ENCODE results near the gene EXTL2. TPM values are rescaled to one million over a fixed set of nuclear protein-coding genes. Genes with fewer than 3 reads are reported as not detected.
A peak's percentile ranks its signal among the peaks of the same experiment; 100 is the strongest.

Gene EXTL2
- total RNA-seq, 2 experiments from 2014 or later: 4.1 to 5.7 TPM

DNA sequence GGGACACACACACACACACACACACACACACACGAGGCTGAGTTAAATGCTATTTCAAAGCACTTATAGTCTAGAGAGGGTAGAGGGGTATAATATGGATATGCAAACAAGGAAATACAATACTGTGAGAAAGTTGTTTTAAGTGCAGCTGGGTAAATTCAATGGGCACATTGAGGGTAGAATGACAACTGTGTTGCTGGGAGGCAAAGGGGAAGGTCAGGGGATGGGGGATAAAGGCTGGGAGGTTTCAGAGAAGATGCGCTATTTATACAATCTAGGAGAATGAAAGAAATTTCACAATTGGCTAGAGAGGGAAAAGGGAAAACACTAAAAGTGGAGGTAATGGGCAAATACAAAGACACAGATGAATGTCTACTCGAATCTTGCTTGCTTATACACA lies 19.4 kb downstream of the EXTL2 start:
- DNase-seq (no peak), ATAC-seq (no peak)
- TF ChIP-seq, protein P1, sequence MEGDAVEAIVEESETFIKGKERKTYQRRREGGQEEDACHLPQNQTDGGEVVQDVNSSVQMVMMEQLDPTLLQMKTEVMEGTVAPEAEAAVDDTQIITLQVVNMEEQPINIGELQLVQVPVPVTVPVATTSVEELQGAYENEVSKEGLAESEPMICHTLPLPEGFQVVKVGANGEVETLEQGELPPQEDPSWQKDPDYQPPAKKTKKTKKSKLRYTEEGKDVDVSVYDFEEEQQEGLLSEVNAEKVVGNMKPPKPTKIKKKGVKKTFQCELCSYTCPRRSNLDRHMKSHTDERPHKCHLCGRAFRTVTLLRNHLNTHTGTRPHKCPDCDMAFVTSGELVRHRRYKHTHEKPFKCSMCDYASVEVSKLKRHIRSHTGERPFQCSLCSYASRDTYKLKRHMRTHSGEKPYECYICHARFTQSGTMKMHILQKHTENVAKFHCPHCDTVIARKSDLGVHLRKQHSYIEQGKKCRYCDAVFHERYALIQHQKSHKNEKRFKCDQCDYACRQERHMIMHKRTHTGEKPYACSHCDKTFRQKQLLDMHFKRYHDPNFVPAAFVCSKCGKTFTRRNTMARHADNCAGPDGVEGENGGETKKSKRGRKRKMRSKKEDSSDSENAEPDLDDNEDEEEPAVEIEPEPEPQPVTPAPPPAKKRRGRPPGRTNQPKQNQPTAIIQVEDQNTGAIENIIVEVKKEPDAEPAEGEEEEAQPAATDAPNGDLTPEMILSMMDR (IDR thresholded peaks at IDR 0.05): no peak
- intact Hi-C loops (cut with micrococcal nuclease): no loop called here
- no peak overlapping the region for H3K27ac Mint-ChIP-seq
- CTCF ChIA-PET: no interaction called here
- POLR2A ChIA-PET: interaction anchor here (1.0 kb wide), 1 partner anchor 21 kb away, joined by 3 read pairs; no protein-coding TSS in a partner anchor
- H3K36me3 Mint-ChIP-seq (ENCODE audit: low read depth): no peaks in the 10 kb centered on the region
- H3K4me3 Mint-ChIP-seq: no peak overlapping the region
- no peaks in the 10 kb centered on the region for H3K9me3 Mint-ChIP-seq
- H3K4me1 Mint-ChIP-seq (ENCODE audit: low read depth): peaks cover 4% of the 10 kb centered on the region
- no peaks in the 10 kb centered on the region for H3K27me3 Mint-ChIP-seq

DNA sequence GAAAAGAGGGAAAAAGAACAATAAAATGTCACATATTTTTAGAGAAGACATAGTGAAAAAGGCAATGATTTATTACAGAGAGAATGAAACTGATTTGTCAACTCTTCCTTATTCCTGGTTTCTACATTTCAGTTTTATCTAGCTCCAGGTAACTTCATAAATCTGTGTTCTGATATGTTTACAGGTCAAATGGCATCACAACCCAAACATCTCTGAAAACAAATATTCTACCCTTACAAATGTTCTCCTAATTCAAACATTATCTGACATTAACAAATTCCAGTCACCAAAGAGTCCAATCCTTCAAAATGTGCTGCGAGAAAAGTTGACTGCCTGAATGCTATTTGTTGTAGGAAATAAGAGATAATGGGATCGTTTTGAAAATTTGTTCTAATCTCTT lies 20.2 kb downstream of the EXTL2 start:
- no peaks in the 10 kb centered on the region for H3K9me3 Mint-ChIP-seq
- POLR2A ChIA-PET: no interaction called here
- DNase-seq (no peak), ATAC-seq (no peak)
- H3K27me3 Mint-ChIP-seq: no peaks in the 10 kb centered on the region
- no peaks in the 10 kb centered on the region for H3K36me3 Mint-ChIP-seq (ENCODE audit: low read depth)
- H3K27ac Mint-ChIP-seq: no peak overlapping the region
- CTCF ChIA-PET: interaction anchor here (1.1 kb wide), 1 partner anchor 411 kb away, joined by 4 read pairs; no protein-coding TSS in a partner anchor
- no peak overlapping the region for H3K4me3 Mint-ChIP-seq
- TF ChIP-seq, protein P1 (IDR thresholded peaks at IDR 0.05): no peak
- H3K4me1 Mint-ChIP-seq (ENCODE audit: low read depth): no peaks in the 10 kb centered on the region
- intact Hi-C loops (cut with micrococcal nuclease): no loop called here

DNA sequence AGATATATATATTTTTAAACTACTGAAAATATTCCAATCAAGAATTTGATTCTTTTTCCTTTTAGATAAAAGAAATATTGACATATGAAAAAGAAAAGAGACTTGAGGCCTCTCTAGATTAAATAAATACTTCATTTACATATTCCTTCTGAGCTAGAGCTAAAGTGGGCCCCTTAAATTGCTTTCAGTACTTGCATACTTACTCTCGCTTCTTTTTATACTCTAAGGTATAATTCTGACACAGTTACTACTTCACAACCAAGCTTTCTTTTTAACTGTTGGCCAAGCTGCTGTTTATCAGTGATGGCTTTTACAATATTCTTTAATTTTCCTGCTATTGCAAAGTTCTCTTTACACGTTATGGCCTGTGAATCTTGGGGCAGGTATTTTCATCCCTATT lies 24.6 kb downstream of the EXTL2 start:
- Mint-ChIP-seq H3K4me3 (no peak overlapping the region), H3K27me3 (no peaks in the 10 kb centered on the region), H3K36me3 (ENCODE audit: low read depth) (no peaks in the 10 kb centered on the region), H3K27ac (no peak overlapping the region), H3K9me3 (no peaks in the 10 kb centered on the region), H3K4me1 (ENCODE audit: low read depth) (no peaks in the 10 kb centered on the region)
- intact Hi-C loops (cut with micrococcal nuclease): loop anchor here (2.0 to 10.0 kb wide), 3 partner anchors 335 to 1063 kb away; partner anchors contain the start of gene GPR88
- ChIA-PET CTCF (interaction anchor here (1.4 to 4.8 kb wide), 4 partner anchors 9 to 410 kb away, joined by 3 to 67 read pairs (median 19); no protein-coding TSS in a partner anchor), POLR2A (no interaction called here)
- DNase-seq (no peak), ATAC-seq (no peak)
- TF ChIP-seq, protein P1 (IDR thresholded peaks at IDR 0.05): no peak

DNA sequence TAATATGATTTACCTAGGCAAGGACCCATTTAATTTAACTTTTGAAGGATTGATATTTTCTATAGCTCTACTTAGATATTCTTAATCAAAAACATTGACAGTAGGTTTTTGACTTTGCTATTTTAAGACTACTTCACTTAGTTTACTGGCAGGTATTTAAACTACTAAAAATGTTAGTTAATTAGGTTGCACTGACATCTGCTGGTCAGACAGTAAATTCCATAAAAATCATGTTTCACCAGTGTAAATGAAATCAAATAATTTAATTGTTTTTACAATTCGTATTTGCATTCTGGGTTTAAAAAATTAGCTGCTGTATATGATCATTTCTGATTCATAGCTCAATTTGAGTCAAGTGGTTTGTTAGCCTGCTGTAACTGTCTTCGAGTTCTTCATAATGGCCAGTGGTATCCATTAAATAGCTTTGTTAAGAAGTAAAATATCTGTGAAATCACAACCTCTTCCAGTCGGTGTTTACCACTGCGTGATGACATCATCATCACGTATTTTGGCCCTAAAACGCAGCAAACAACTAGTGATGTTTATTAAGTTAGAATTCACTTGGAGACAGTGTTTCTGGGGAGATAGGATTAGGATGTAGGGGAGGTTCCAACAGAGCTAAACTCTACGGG lies 26.2 kb downstream of the EXTL2 start:
- ATAC-seq (peak; percentile 61), DNase-seq (no peak)
- Mint-ChIP-seq H3K27ac (no peak overlapping the region), H3K4me1 (ENCODE audit: low read depth) (no peaks in the 10 kb centered on the region), H3K27me3 (no peaks in the 10 kb centered on the region), H3K9me3 (no peaks in the 10 kb centered on the region), H3K36me3 (ENCODE audit: low read depth) (no peaks in the 10 kb centered on the region), H3K4me3 (no peak overlapping the region)
- CTCF ChIA-PET: interaction anchor here (0.6 to 4.8 kb wide), 46 partner anchors 10 to 1065 kb away, joined by 3 to 67 read pairs (median 4); partner anchors contain the start of gene EXTL2
- TF ChIP-seq, protein P1 (IDR thresholded peaks at IDR 0.05): peak; percentile 64
- POLR2A ChIA-PET: no interaction called here
- intact Hi-C loops (cut with micrococcal nuclease): loop anchor here (2.0 to 10.0 kb wide), 3 partner anchors 334 to 1061 kb away; partner anchors contain the start of gene GPR88

DNA sequence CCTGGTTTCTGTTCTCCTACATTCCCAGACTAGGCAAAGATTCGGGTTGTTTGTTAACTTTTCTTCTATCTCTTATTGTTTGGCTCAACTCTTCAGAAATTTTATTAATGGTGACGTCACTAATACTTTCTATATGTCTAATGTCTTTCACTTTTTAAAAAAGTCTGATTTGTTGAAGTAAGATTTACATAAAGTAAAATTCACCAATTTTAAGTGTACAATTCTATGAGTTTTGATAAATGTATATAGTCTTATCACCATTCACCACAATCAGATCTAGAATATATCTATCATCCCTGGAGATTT lies 27.8 kb downstream of the EXTL2 start:
- H3K36me3 Mint-ChIP-seq (ENCODE audit: low read depth): no peaks in the 10 kb centered on the region
- H3K9me3 Mint-ChIP-seq: no peaks in the 10 kb centered on the region
- H3K27me3 Mint-ChIP-seq: no peaks in the 10 kb centered on the region
- no peak overlapping the region for H3K4me3 Mint-ChIP-seq
- H3K27ac Mint-ChIP-seq: no peak overlapping the region
- POLR2A ChIA-PET: interaction anchor here (0.5 kb wide), 1 partner anchor 436 kb away, joined by 4 read pairs; no protein-coding TSS in a partner anchor
- DNase-seq (no peak), ATAC-seq (no peak)
- H3K4me1 Mint-ChIP-seq (ENCODE audit: low read depth): no peaks in the 10 kb centered on the region
- CTCF ChIA-PET: interaction anchor here (0.7 to 4.8 kb wide), 6 partner anchors 9 to 406 kb away, joined by 3 to 67 read pairs (median 4); no protein-coding TSS in a partner anchor
- TF ChIP-seq, protein P1 (IDR thresholded peaks at IDR 0.05): no peak
- intact Hi-C loops (cut with micrococcal nuclease): loop anchor here (2.0 to 10.0 kb wide), 3 partner anchors 260 to 1060 kb away; partner anchors contain the start of gene GPR88
